PC-3 (cell line): ENCODE data around the gene DPAGT1. TPM values are rescaled to one million over a fixed set of nuclear protein-coding genes. Genes with fewer than 3 reads are reported as not detected.
A peak's percentile ranks its signal among the peaks of the same experiment; 100 is the strongest.

ENCODE experiments used
- ATAC-seq: fragments of 200-7000 bp; cut with Tn5 transposase; 2 replicates; pipeline ENCODE4 v1.9.1; 2020; ENCODE audit warnings: mild to moderate bottlenecking, moderate library complexity
- BruUV-seq: library from RNA; stranded (reverse); fragments of 400-500 nt; replicated peaks from 2 replicates; lab custom pipeline; 2021; lab: Mats Ljungman, UMichigan
- CTCF ChIA-PET: fragments of 300-600 bp; sonication (Branson Sonifier 250); formaldehyde crosslinking; loops from one replicate; lab custom pipeline; 2022; ENCODE audit warnings: antibody characterized with exemption; lab: Charles Lee
- POLR2A ChIA-PET: fragments of 300-600 bp; sonication (Branson Sonifier 250); formaldehyde crosslinking; loops from one replicate; lab custom pipeline; 2022; ENCODE audit warnings: antibody characterized with exemption; ENCODE audit not compliant: unreplicated experiment; lab: Charles Lee
- DNase-seq: peaks from one replicate; pipeline ENCODE4 v3.0.0-alpha.2; 2015
- H2AFZ ChIP-seq: fragments of 300-600 bp; sonication (generic); 2 replicates; pipeline ENCODE4 v1.6.0; 2016; ENCODE audit warnings: antibody characterized with exemption, low read length
- H3F3A ChIP-seq: fragments of 300-600 bp; sonication (generic); one replicate; pipeline ENCODE4 v1.6.0; 2017; ENCODE audit warnings: antibody characterized with exemption, low read length, control low read depth, mild to moderate bottlenecking; ENCODE audit not compliant: unreplicated experiment
- H3K27ac ChIP-seq: fragments of 300-600 bp; sonication (generic); 2 replicates; pipeline ENCODE4 v1.5.1; 2016; ENCODE audit warnings: mild to moderate bottlenecking, low read length
- H3K27me3 ChIP-seq: fragments of 300-600 bp; sonication (generic); 2 replicates; pipeline ENCODE4 v1.6.1; 2016; ENCODE audit warnings: low read length, mixed read lengths
- H3K36me3 ChIP-seq: fragments of 300-600 bp; sonication (generic); 2 replicates; pipeline ENCODE4 v1.6.1; 2016; ENCODE audit warnings: low read depth, mixed run types, low read length, mixed read lengths
- H3K4me1 ChIP-seq: fragments of 300-600 bp; sonication (generic); 2 replicates; pipeline ENCODE4 v1.5.1; 2016; ENCODE audit warnings: low read length; ENCODE audit not compliant: insufficient read depth
- H3K4me2 ChIP-seq: fragments of 300-600 bp; sonication (generic); 2 replicates; pipeline ENCODE4 v1.6.0; 2016; ENCODE audit warnings: low read length
- H3K4me3 ChIP-seq: fragments of 300-600 bp; sonication (generic); 2 replicates; pipeline ENCODE4 v1.5.1; 2016; ENCODE audit warnings: mild to moderate bottlenecking, low read length, mixed read lengths
- H3K79me2 ChIP-seq: fragments of 300-600 bp; sonication (generic); 2 replicates; pipeline ENCODE4 v1.6.1; 2017; ENCODE audit warnings: low read length, mixed read lengths
- H3K9ac ChIP-seq: fragments of 300-600 bp; sonication (generic); 2 replicates; pipeline ENCODE4 v1.6.0; 2016; ENCODE audit warnings: mild to moderate bottlenecking, low read length
- H3K9me2 ChIP-seq: fragments of 300-600 bp; sonication (generic); replicated peaks from 2 replicates; pipeline ENCODE4 v1.6.1; 2016; ENCODE audit warnings: mixed run types, low read length, mixed read lengths
- H3K9me3 ChIP-seq: fragments of 300-600 bp; sonication (generic); 2 replicates; pipeline ENCODE4 v1.6.1; 2016; ENCODE audit warnings: low read length, mixed read lengths
- H4K20me1 ChIP-seq: fragments of 300-600 bp; sonication (generic); 2 replicates; pipeline ENCODE4 v1.6.1; 2016; ENCODE audit warnings: low read length, mixed read lengths
- CTCF ChIP-seq: fragments of 300-600 bp; sonication (generic); conservative IDR thresholded peaks from 2 replicates; pipeline ENCODE4 v1.5.1; 2017; ENCODE audit warnings: antibody characterized with exemption, low read depth, mild to moderate bottlenecking, low read length
- EZH2 ChIP-seq: fragments of 300-600 bp; sonication (generic); IDR thresholded peaks from one replicate; pipeline ENCODE4 v1.6.1; 2017; ENCODE audit warnings: antibody characterized with exemption, mild to moderate bottlenecking, low read length; ENCODE audit not compliant: unreplicated experiment
- EZH2phosphoT487 ChIP-seq: fragments of 300-600 bp; sonication (generic); IDR thresholded peaks from 2 replicates; pipeline ENCODE4 v1.6.1; 2018; ENCODE audit warnings: mild to moderate bottlenecking, antibody characterized with exemption, low read length, borderline replicate concordance
- intact Hi-C: fragments of 100-400 bp; cut with micrococcal nuclease; formaldehyde crosslinking; loops from 2 replicates; pipeline ENCODE4 v1.9.0; 2023
- total RNA-seq: library from RNA; depleted of rRNA; stranded (reverse); fragments of >200 nt; gene quantifications from 2 replicates; pipeline ENCODE4 v1.2.3, GENCODE V29; 2014

Gene DPAGT1
- total RNA-seq, 1 experiment from 2014 or later, result 68.0 TPM

DNA sequence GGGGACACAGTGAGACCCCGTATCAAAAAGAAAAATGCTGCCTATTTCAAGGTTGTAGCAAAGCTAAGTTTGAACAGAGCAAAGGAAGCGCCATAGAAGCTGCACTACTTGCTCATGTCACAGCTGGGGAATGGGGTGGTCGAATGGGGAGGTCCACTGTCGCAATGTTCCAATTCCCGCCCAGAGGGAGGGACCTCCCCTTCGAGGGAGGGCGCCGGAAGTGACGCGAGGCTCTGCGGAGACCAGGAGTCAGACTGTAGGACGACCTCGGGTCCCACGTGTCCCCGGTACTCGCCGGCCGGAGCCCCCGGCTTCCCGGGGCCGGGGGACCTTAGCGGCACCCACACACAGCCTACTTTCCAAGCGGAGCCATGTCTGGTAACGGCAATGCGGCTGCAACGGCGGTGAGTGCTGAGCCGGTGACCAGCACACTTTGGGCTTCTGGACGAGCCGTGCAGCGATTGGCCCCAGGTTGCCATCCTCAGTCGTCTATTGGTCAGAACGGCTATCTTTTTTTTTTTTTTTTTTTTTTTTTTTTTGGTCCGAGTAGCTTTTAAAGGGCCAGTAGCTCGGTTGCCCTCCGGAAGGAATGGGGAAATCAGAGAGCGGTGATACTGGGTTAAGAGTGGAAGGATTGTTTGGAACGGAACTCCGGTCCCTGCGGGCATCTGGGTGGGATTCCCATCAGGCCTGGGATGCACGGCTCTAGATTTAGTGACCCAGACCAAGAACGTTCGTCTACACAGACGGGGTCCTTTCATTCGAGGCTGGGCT, 16.8 kb downstream of the DPAGT1 start, which contains the start of gene HMBS:
Gene HMBS, plus strand, starts transcription at position 219 of the 774 bp plus-strand sequence. Its CDS starts 153 bp downstream, at position 372.
- Histone ChIP-seq H3K9me2 (no peaks in the 10 kb centered on the region), H3K79me2 (peaks cover 25% of the 10 kb centered on the region), H3K27ac (peak within 1 kb of the TSS; percentile 80), H2AFZ (peak within 1 kb of the TSS; percentile 68), H3K4me1 (peaks cover 23% of the 10 kb centered on the region), H3K4me3 (peak within 1 kb of the TSS; percentile 80), H3K4me2 (peak within 1 kb of the TSS; percentile 91), H3K36me3 (peaks cover 23% of the 10 kb centered on the region), H3K9ac (peak within 1 kb of the TSS; percentile 86), H3K9me3 (no peaks in the 10 kb centered on the region), H3K27me3 (no peaks in the 10 kb centered on the region), H4K20me1 (no peaks in the 10 kb centered on the region), H3F3A (no peaks in the 10 kb centered on the region)
- BruUV-seq, result TSS peak; percentile 93
- POLR2A ChIA-PET, result interaction anchor here (0.6 to 1.9 kb wide), 9 partner anchors 11 to 222 kb away, joined by 3 to 34 read pairs (median 3); partner anchors contain the start of genes DPAGT1 and VPS11
- CTCF ChIA-PET, result interaction anchor here (0.6 kb wide), 2 partner anchors 10 to 36 kb away, joined by 3 to 6 read pairs; partner anchors contain the start of gene HINFP
- no peak for TF ChIP-seq EZH2phosphoT487
- TF ChIP-seq EZH2, result no peak
- no peak for TF ChIP-seq CTCF
- DNase-seq (peak; percentile 98), ATAC-seq (peak; percentile 91)
- intact Hi-C loops, result loop anchor here (2.0 kb wide), 1 partner anchor 16 kb away; the partner anchor contains the start of gene DPAGT1

- no peak overlapping the region for H2AFZ ChIP-seq
- ChIA-PET POLR2A (no interaction called here), CTCF (no interaction called here)
- TF ChIP-seq EZH2, result no peak
- no peak for TF ChIP-seq EZH2phosphoT487
- no peak for TF ChIP-seq CTCF
- H3K4me1 ChIP-seq, result peaks cover 10% of the 10 kb centered on the region
- no peak overlapping the region for H3K4me3 ChIP-seq
- H3K9me2 ChIP-seq, result no peaks in the 10 kb centered on the region
- no peak overlapping the region for H3K4me2 ChIP-seq
- no peak overlapping the region for H3K9ac ChIP-seq
- H3K79me2 ChIP-seq, result peaks cover 14% of the 10 kb centered on the region
- DNase-seq (no peak), ATAC-seq (no peak)
- no TSS peak for BruUV-seq
- no peak overlapping the region for H3K27ac ChIP-seq
- no peaks in the 10 kb centered on the region for H3K9me3 ChIP-seq
- H3K27me3 ChIP-seq, result no peaks in the 10 kb centered on the region
- H3F3A ChIP-seq, result no peaks in the 10 kb centered on the region
- intact Hi-C loops, result no loop called here
- H4K20me1 ChIP-seq, result no peaks in the 10 kb centered on the region
- H3K36me3 ChIP-seq, result peaks cover 45% of the 10 kb centered on the region
Measured at GRCh38 chr11:119081682-119082260, 19.9 kb downstream of the DPAGT1 start.
